HFF-Myc (cell line): ENCODE measurements around the gene ZC3H7B.

ENCODE experiments used
- DNase-seq: peaks from one replicate; pipeline ENCODE4 v3.0.0-alpha.2; 2011; ENCODE audit warnings: low read depth; ENCODE audit errors: extremely low read depth
- H3K4me3 ChIP-seq: replicated peaks from 2 replicates; pipeline ENCODE4 v1.5.1; 2011; ENCODE audit warnings: low read depth, mild to moderate bottlenecking, control low read depth, low read length
- CTCF ChIP-seq: IDR thresholded peaks from 2 replicates; pipeline ENCODE4 v1.5.1; 2012; ENCODE audit warnings: mild to moderate bottlenecking, low read depth, low read length, control low read depth; ENCODE audit errors: missing control alignments

ZC3H7B gene

GRCh38 chr22:41357191-41357590 lies 55.9 kb downstream of the ZC3H7B start:
- no peak overlapping the region for H3K4me3 ChIP-seq
- no peak for DNase-seq
- no peak for TF ChIP-seq CTCF

- no peak for TF ChIP-seq CTCF
- DNase-seq = no peak
- H3K4me3 ChIP-seq = no peak overlapping the region
Measured at GRCh38 chr22:41358927-41359326, 57.6 kb downstream of the ZC3H7B start.

GRCh38 chr22:41359376-41359775 lies 58.1 kb downstream of the ZC3H7B start:
- no peak overlapping the region for H3K4me3 ChIP-seq
- TF ChIP-seq CTCF = no peak
- DNase-seq = no peak

GRCh38 chr22:41360126-41360525 lies 58.8 kb downstream of the ZC3H7B start:
- DNase-seq = no peak
- no peak overlapping the region for H3K4me3 ChIP-seq
- no peak for TF ChIP-seq CTCF

- DNase-seq = no peak
- TF ChIP-seq CTCF = no peak
- no peak overlapping the region for H3K4me3 ChIP-seq
Measured at GRCh38 chr22:41361716-41362310, 60.5 kb downstream of the ZC3H7B start.

DNA sequence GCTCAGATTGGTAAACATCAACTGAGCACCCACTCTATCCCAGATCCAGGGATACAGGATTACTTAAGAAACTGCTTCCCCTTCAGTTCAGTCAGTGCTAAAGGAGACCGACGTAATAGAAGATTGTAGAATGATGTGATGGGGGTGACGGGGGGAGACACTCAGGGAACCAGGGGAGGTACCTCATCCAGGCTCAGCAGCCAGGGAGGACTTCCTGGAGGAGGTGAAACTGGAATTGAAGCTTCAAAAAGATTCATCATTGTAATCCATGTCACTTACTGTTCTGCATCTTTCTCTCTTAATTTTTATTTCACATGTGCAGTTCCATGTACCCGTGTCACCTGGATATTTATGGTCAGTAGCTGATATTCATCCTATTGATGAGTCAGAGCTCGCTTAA lies 61.3 kb downstream of the ZC3H7B start:
- no peak for DNase-seq
- no peak overlapping the region for H3K4me3 ChIP-seq
- no peak for TF ChIP-seq CTCF

GRCh38 chr22:41364233-41364632 lies 62.9 kb downstream of the ZC3H7B start:
- H3K4me3 ChIP-seq = no peak overlapping the region
- DNase-seq = no peak
- no peak for TF ChIP-seq CTCF
